IMR-90 (cell line): Measurements from ENCODE around the gene PDLIM5. TPM values are rescaled to one million over a fixed set of nuclear protein-coding genes. Genes with fewer than 3 reads are reported as not detected.

Experiments
- ATAC-seq: fragments of 200-7000 bp; cut with Tn5 transposase; 2 replicates; pipeline ENCODE4 v1.9.1; 2020; ENCODE audit warnings: low read depth, mild to moderate bottlenecking, moderate library complexity
- BruUV-seq: library from RNA; stranded (reverse); fragments of 400-500 nt; replicated peaks from 2 replicates; lab custom pipeline; 2021; lab: Mats Ljungman, UMichigan
- CTCF ChIA-PET: fragments of 300-600 bp; formaldehyde crosslinking; extraction: SDS; loops from one replicate; lab custom pipeline; 2021; ENCODE audit warnings: antibody characterized with exemption; lab: Yijun Ruan, JAX
- POLR2A ChIA-PET: fragments of 300-600 bp; sonication (Branson Sonifier 250); formaldehyde crosslinking; loops from one replicate; lab custom pipeline; 2022; ENCODE audit warnings: antibody characterized with exemption; ENCODE audit not compliant: unreplicated experiment; lab: Charles Lee
- DNase-seq: peaks from one replicate; pipeline ENCODE4 v3.0.0; 2013
- H2AFZ ChIP-seq: replicated peaks from 2 replicates; pipeline ENCODE3; 2013; ENCODE audit warnings: low read length, mild to moderate bottlenecking; ENCODE audit not compliant: poor library complexity
- H2AK5ac ChIP-seq: 2 replicates; pipeline ENCODE4 v1.6.1; 2013; ENCODE audit warnings: low read depth, low read length, inconsistent platforms
- H2AK9ac ChIP-seq: replicated peaks from 2 replicates; pipeline ENCODE3; 2013; ENCODE audit warnings: mild to moderate bottlenecking, low read depth, low read length, moderate library complexity; ENCODE audit not compliant: poor library complexity
- H2BK120ac ChIP-seq: 2 replicates; pipeline ENCODE4 v1.6.1; 2013; ENCODE audit warnings: low read depth, low read length, inconsistent platforms
- H2BK15ac ChIP-seq: 3 replicates; pipeline ENCODE4 v1.6.1; 2013; ENCODE audit warnings: low read depth, low read length, inconsistent platforms
- H2BK20ac ChIP-seq: 2 replicates; pipeline ENCODE4 v1.6.1; 2013; ENCODE audit warnings: low read depth, mild to moderate bottlenecking, inconsistent platforms, low read length, moderate library complexity
- H2BK5ac ChIP-seq: 2 replicates; pipeline ENCODE4 v1.6.1; 2013; ENCODE audit warnings: mild to moderate bottlenecking, low read depth, low read length, inconsistent platforms; ENCODE audit not compliant: poor library complexity, severe bottlenecking
- H3K14ac ChIP-seq: replicated peaks from 2 replicates; pipeline ENCODE4 v1.6.1; 2013; ENCODE audit warnings: low read depth, low read length, inconsistent platforms
- H3K18ac ChIP-seq: 2 replicates; pipeline ENCODE4 v1.6.1; 2013; ENCODE audit warnings: low read depth, low read length, control low read depth
- H3K23ac ChIP-seq: 2 replicates; pipeline ENCODE4 v1.6.1; 2013; ENCODE audit warnings: low read depth, low read length, inconsistent platforms
- H3K27ac ChIP-seq: 2 replicates; pipeline ENCODE4 v1.5.1; 2013; ENCODE audit warnings: mild to moderate bottlenecking, control low read depth, low read length; ENCODE audit not compliant: insufficient read depth
- H3K27me3 ChIP-seq: 2 replicates; pipeline ENCODE4 v1.6.1; 2013; ENCODE audit warnings: low read length; ENCODE audit not compliant: control insufficient read depth, insufficient read depth
- H3K36me3 ChIP-seq: 2 replicates; pipeline ENCODE4 v1.6.1; 2013; ENCODE audit warnings: low read length, mixed read lengths; ENCODE audit not compliant: control insufficient read depth, insufficient read depth
- H3K4ac ChIP-seq: 2 replicates; pipeline ENCODE4 v1.6.1; 2013; ENCODE audit warnings: low read depth, low read length, inconsistent platforms
- H3K4me1 ChIP-seq: 2 replicates; pipeline ENCODE4 v1.6.1; 2013; ENCODE audit warnings: low read length, mixed read lengths; ENCODE audit not compliant: control insufficient read depth, insufficient read depth
- H3K4me2 ChIP-seq: 2 replicates; pipeline ENCODE4 v1.6.1; 2013; ENCODE audit warnings: low read depth, mild to moderate bottlenecking, control low read depth, low read length, moderate library complexity
- H3K4me3 ChIP-seq: 2 replicates; pipeline ENCODE4 v1.5.1; 2013; ENCODE audit warnings: low read depth, mild to moderate bottlenecking, control low read depth, low read length, moderate library complexity; ENCODE audit not compliant: insufficient read depth
- H3K56ac ChIP-seq: 2 replicates; pipeline ENCODE4 v1.6.1; 2013; ENCODE audit warnings: low read length, inconsistent platforms; ENCODE audit not compliant: insufficient read depth; ENCODE audit errors: extremely low read depth
- H3K79me1 ChIP-seq, 2 experiments: 2 replicates each; pipeline ENCODE4 v1.6.1; 2013; ENCODE audit warnings: low read length in 2 of 2, inconsistent platforms in 1 of 2, low read depth in 1 of 2
- H3K9ac ChIP-seq: 2 replicates; pipeline ENCODE4 v1.6.1; 2013; ENCODE audit warnings: low read depth, low read length, control low read depth
- H3K9me1 ChIP-seq: 2 replicates; pipeline ENCODE4 v1.6.1; 2013; ENCODE audit warnings: low read length, inconsistent platforms; ENCODE audit not compliant: insufficient read depth
- H3K9me3 ChIP-seq: 2 replicates; pipeline ENCODE4 v1.6.1; 2013; ENCODE audit warnings: low read length; ENCODE audit not compliant: control insufficient read depth, insufficient read depth
- H4K20me1 ChIP-seq: 2 replicates; pipeline ENCODE4 v1.6.1; 2013; ENCODE audit warnings: low read length, inconsistent platforms; ENCODE audit not compliant: insufficient read depth
- H4K5ac ChIP-seq: 2 replicates; pipeline ENCODE4 v1.6.1; 2013; ENCODE audit warnings: mild to moderate bottlenecking, low read depth, low read length, control low read depth
- H4K8ac ChIP-seq, 2 experiments: 2 replicates each; pipeline ENCODE4 v1.6.1; 2013; ENCODE audit warnings: low read depth in 2 of 2, low read length in 2 of 2, control low read depth in 1 of 2, inconsistent platforms in 1 of 2
- H4K91ac ChIP-seq: 2 replicates; pipeline ENCODE4 v1.6.1; 2013; ENCODE audit warnings: low read depth, low read length, inconsistent platforms; ENCODE audit not compliant: insufficient read depth
- CHD1 ChIP-seq: IDR thresholded peaks from 2 replicates; pipeline ENCODE4 v1.6.1; 2012; ENCODE audit warnings: low read depth, low read length, improper control_type of control experiment
- MAFK ChIP-seq: IDR thresholded peaks from 2 replicates; pipeline ENCODE4 v1.6.1; 2012; ENCODE audit warnings: low read depth, low read length, improper control_type of control experiment
- RAD21 ChIP-seq: IDR thresholded peaks from 2 replicates; pipeline ENCODE4 v1.6.1; 2012; ENCODE audit warnings: low read length, improper control_type of control experiment
- WGBS, 2 experiments: methylation state at CpG; one replicate each; pipeline versions ENCODE4 v1.1.5 to v1.1.7; 2013; ENCODE audit warnings: missing lambda C conversion rate in 2 of 2; ENCODE audit not compliant: insufficient read length in 1 of 2; ENCODE audit errors: extremely low coverage in 2 of 2; 5-methylcytosine and 5-hydroxymethylcytosine counted together
- dilution Hi-C: fragments of 300-500 bp; cut with HindIII; formaldehyde crosslinking; loops from one replicate; pipeline ENCODE4 v1.14.3; 2018; ENCODE audit warnings: low sequenced_read_pairs; ENCODE audit not compliant: unreplicated experiment
- in situ Hi-C: fragments of 300-500 bp; cut with MboI; formaldehyde crosslinking; loops from 3 replicates; pipeline ENCODE4 v1.14.3; 2019; ENCODE audit warnings: low sequenced_read_pairs, inconsistent platforms, mixed read lengths
- intact Hi-C: fragments of 100-400 bp; cut with micrococcal nuclease; formaldehyde crosslinking; loops from 2 replicates; pipeline ENCODE4 v1.10.0; 2022
- polyA plus RNA-seq, 3 experiments: library from polyadenylated mRNA; depleted of rRNA; stranded (reverse); fragments of >200 nt; gene quantifications; 2 replicates each; pipeline ENCODE4 v1.2.3, GENCODE V29; 2012; ENCODE audit warnings: low replicate concordance in 1 of 3
- total RNA-seq: library from RNA; depleted of rRNA; stranded (reverse); fragments of >200 nt; gene quantifications from 2 replicates; pipeline ENCODE4 v1.2.3, GENCODE V29; 2012

Gene PDLIM5
- total and polyA plus RNA-seq, 2 of the 4 experiments (the other 2 are of a cell fraction) = 96.5 to 188 TPM

DNA sequence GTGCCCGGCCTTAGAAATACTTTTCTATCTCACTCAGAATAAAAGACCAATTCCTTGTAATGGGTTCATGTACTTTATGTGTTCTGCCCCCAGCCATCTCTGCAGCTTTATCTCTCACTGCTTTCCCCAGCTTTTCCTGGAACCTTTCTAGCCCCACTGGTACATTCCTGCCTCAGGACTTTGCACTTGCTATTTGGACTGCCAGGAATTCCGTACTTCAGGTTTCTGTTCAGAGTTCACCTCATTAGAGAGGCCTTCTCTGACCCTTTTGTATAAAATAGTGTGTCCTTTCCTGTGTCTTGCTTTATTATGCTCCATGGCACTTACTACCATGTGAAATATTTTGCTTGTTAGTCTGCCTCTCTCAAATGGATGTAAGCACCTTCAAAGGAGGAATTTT lies 112.5 kb downstream of the PDLIM5 start:
- Histone ChIP-seq H2BK120ac (no peak overlapping the region), H3K14ac (no peak overlapping the region), H4K91ac (no peak overlapping the region; the same call in 1 of the 2 replicates), H3K4ac (no peak overlapping the region), H2AK5ac (no peak overlapping the region), H2BK20ac (no peak overlapping the region), H3K36me3 (peaks cover 2% of the 10 kb centered on the region; the same call in 1 of the 2 replicates), H4K20me1 (peaks cover 28% of the 10 kb centered on the region), H3K4me1 (peaks cover 5% of the 10 kb centered on the region; the same call in 1 of the 2 replicates), H3K4me2 (no peak overlapping the region), H3K4me3 (no peak overlapping the region), H3K18ac (no peak overlapping the region), H3K9me1 (no peaks in the 10 kb centered on the region), H2AFZ (no peak overlapping the region), H2AK9ac (no peak overlapping the region), H3K23ac (no peak overlapping the region), H3K79me1 (peaks cover 28 to 50% of the 10 kb centered on the region in 2 experiments), H4K5ac (no peak overlapping the region), H4K8ac (no peak overlapping the region), H3K9ac (no peak overlapping the region), H3K27me3 (no peaks in the 10 kb centered on the region), H3K27ac (no peak overlapping the region), H3K56ac (no peak overlapping the region), H3K9me3 (no peaks in the 10 kb centered on the region), H2BK15ac (no peak overlapping the region), H2BK5ac (no peak overlapping the region)
- intact Hi-C loops = no loop called here
- POLR2A ChIA-PET = no interaction called here
- no peak for DNase-seq
- TF ChIP-seq RAD21 (no peak), CHD1 (no peak), MAFK (no peak)
- ATAC-seq = no peak
- WGBS, 2 experiments = no CpG with 5 or more reads among the region's 2 CpGs
- no TSS peak for BruUV-seq
- in situ Hi-C loops = no loop called here
- CTCF ChIA-PET = no interaction called here
- dilution Hi-C loops = no loop called here
